Measurements from ENCODE around the gene AIG1.

- TF ChIP-seq GATA3 (IDR thresholded peaks at IDR 0.05; ENCODE audit: low read depth, low read length) (no peak), GATA2 (IDR thresholded peaks at IDR 0.05; ENCODE audit: low read depth, low read length) (no peak)
These were observed 218.7 kb downstream of the AIG1 start for GRCh38 chr6:143279385-143279784.
